GM19043 (cell line): ENCODE data around the gene CTSF.
"Not testable (repeated sequence)": the region's sequence is repeated elsewhere in the genome, so short reads cannot be mapped to it uniquely, and the experiment has no call there.

Source experiments
- ATAC-seq: cut with Tn5 transposase; IDR thresholded peaks from one replicate; pipeline ENCODE4 v1.9.1; 2021; ENCODE audit warnings: low read depth; ENCODE audit not compliant: unreplicated experiment

The CTSF gene

GRCh38 chr11:66540598-66540997 lies 27.8 kb downstream of the CTSF start:
- not testable (repeated sequence) for ATAC-seq

GRCh38 chr11:66539870-66540213 lies 28.6 kb downstream of the CTSF start:
- ATAC-seq, result no peak

GRCh38 chr11:66539170-66539869 lies 29.1 kb downstream of the CTSF start:
- ATAC-seq, result no peak

- ATAC-seq, result no peak
Observed at GRCh38 chr11:66532784-66533183, 35.6 kb downstream of the CTSF start.

- no peak for ATAC-seq
Observed at GRCh38 chr11:66531841-66532240, 36.6 kb downstream of the CTSF start.

GRCh38 chr11:66530927-66531709 lies 37.3 kb downstream of the CTSF start:
- no peak for ATAC-seq

GRCh38 chr11:66529655-66530054 lies 38.8 kb downstream of the CTSF start:
- no peak for ATAC-seq

GRCh38 chr11:66529069-66529468 lies 39.3 kb downstream of the CTSF start:
- no peak for ATAC-seq

GRCh38 chr11:66524304-66525040 lies 43.9 kb downstream of the CTSF start:
- no peak for ATAC-seq

- ATAC-seq, result no peak
Observed at GRCh38 chr11:66523611-66524010, 44.8 kb downstream of the CTSF start.
